Sigmoid colon (tissue), 4 donors: ENCODE measurements around the gene FBLN2.

ENCODE experiments used
- POLR2A ChIP-seq, 2 donors: fragments of 450-650 bp; IDR thresholded peaks; one replicate each; pipeline ENCODE4 v1.6.1; 2016; ENCODE audit warnings: antibody characterized with exemption in 2 of 2, mild to moderate bottlenecking in 2 of 2, moderate library complexity in 2 of 2
- POLR2AphosphoS5 ChIP-seq, 4 donors: sonication (generic); formaldehyde crosslinking; IDR thresholded peaks; one replicate each; pipeline ENCODE4 v1.6.1; 2017; ENCODE audit warnings: antibody characterized with exemption in 4 of 4
- TF ChIP-seq, protein P1 (sequence below), 4 experiments: fragments of 450-650 bp in 3 of 4; fragments of 200-600 bp in 1 of 4; IDR thresholded peaks; one replicate each; pipeline ENCODE4 v1.5.1; 2016 to 2019; ENCODE audit warnings: antibody characterized with exemption in 4 of 4, mild to moderate bottlenecking in 3 of 4, moderate library complexity in 2 of 4

DNA sequence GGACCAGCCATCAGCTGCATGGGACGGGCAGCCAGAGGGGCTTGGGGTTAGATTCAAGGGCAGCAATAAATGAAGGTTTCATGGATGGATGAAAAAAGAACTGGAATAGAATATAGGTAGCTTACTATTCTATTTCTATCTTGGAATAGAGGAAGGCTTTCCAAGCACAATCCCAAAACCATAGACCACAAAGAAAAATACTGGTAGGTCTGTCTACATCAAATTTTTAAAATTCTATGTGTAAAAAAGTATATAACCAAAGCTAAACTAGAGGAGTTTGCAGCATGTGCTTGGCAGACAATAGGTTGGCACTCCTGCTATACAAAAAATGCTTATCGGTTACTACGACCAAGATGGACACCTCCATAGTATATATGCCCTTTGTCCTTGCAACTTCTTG lies 7.2 kb upstream of the FBLN2 start:
- TF ChIP-seq, protein P1, sequence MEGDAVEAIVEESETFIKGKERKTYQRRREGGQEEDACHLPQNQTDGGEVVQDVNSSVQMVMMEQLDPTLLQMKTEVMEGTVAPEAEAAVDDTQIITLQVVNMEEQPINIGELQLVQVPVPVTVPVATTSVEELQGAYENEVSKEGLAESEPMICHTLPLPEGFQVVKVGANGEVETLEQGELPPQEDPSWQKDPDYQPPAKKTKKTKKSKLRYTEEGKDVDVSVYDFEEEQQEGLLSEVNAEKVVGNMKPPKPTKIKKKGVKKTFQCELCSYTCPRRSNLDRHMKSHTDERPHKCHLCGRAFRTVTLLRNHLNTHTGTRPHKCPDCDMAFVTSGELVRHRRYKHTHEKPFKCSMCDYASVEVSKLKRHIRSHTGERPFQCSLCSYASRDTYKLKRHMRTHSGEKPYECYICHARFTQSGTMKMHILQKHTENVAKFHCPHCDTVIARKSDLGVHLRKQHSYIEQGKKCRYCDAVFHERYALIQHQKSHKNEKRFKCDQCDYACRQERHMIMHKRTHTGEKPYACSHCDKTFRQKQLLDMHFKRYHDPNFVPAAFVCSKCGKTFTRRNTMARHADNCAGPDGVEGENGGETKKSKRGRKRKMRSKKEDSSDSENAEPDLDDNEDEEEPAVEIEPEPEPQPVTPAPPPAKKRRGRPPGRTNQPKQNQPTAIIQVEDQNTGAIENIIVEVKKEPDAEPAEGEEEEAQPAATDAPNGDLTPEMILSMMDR (IDR thresholded peaks at IDR 0.05): no peak
- TF ChIP-seq POLR2A (IDR thresholded peaks at IDR 0.05) (no peak), POLR2AphosphoS5 (IDR thresholded peaks at IDR 0.05) (no peak)
